ENCODE results near the gene AUTS2. TPM values are rescaled to one million over a fixed set of nuclear protein-coding genes. Genes with fewer than 3 reads are reported as not detected.

AUTS2 gene
- total RNA-seq, 4 donors from 2014 or later: 29.8 to 114 (median 59.4) TPM

GRCh38 chr7:70036695-70037094, 438.4 kb downstream of the AUTS2 start:
- Histone ChIP-seq H3K4me3 (no peak overlapping the region), H3K9me3 (no peaks in the 10 kb centered on the region), H3K36me3 (no peaks in the 10 kb centered on the region), H3K27ac (no peak overlapping the region), H3K4me1 (no peaks in the 10 kb centered on the region), H3K27me3 (no peaks in the 10 kb centered on the region)
- TF ChIP-seq POLR2AphosphoS5 (IDR thresholded peaks at IDR 0.05) (no peak), EP300 (IDR thresholded peaks at IDR 0.05; ENCODE audit: low read depth) (no peak), POLR2A (IDR thresholded peaks at IDR 0.05) (no peak), CTCF (IDR thresholded peaks at IDR 0.05) (no peak)
- WGBS, 2 donors (ENCODE audit: low coverage in 1 of 2): 43 to 45% methylated on average over 1 of the region's 1 CpG
- intact Hi-C loops (cut with DNase I; ENCODE audit: low total_unique reads) (no loop called here), in situ Hi-C loops (cut with MboI; ENCODE audit: low pct_ligation_motif_present in 1 of 4, low pct_unique_long_range_greater_than_20kb in 1 of 4, low sequenced_read_pairs in 3 of 4) (loop anchor here in 1 of 4 donors (25.0 kb wide), 1 partner anchor 651 kb away; no protein-coding TSS in a partner anchor)
- no peak for DNase-seq

GRCh38 chr7:70037171-70037933, 439.1 kb downstream of the AUTS2 start:
- DNase-seq: no peak
- H3K9me3 ChIP-seq: no peaks in the 10 kb centered on the region
- H3K36me3 ChIP-seq: no peaks in the 10 kb centered on the region
- H3K4me3 ChIP-seq: no peak overlapping the region
- TF ChIP-seq CTCF (IDR thresholded peaks at IDR 0.05) (no peak), POLR2AphosphoS5 (IDR thresholded peaks at IDR 0.05) (no peak), EP300 (IDR thresholded peaks at IDR 0.05; ENCODE audit: low read depth) (no peak)
- WGBS, 2 donors (ENCODE audit: low coverage in 1 of 2): 69 to 77% methylated on average over 3 of the region's 3 CpGs
- no peak overlapping the region for H3K27ac ChIP-seq
- in situ Hi-C loops (cut with MboI; ENCODE audit: low pct_ligation_motif_present in 1 of 4, low pct_unique_long_range_greater_than_20kb in 1 of 4, low sequenced_read_pairs in 3 of 4): loop anchor here in 1 of 4 donors (25.0 kb wide), 1 partner anchor 650 kb away; no protein-coding TSS in a partner anchor
- intact Hi-C loops (cut with DNase I; ENCODE audit: low total_unique reads): no loop called here
- no peaks in the 10 kb centered on the region for H3K27me3 ChIP-seq
- peaks cover 0 to 1% (median 0%) of the 10 kb centered on the region in 4 donors for H3K4me1 ChIP-seq

GRCh38 chr7:70040051-70040450, 441.8 kb downstream of the AUTS2 start:
- Histone ChIP-seq H3K27me3 (no peaks in the 10 kb centered on the region), H3K36me3 (no peaks in the 10 kb centered on the region), H3K9me3 (no peaks in the 10 kb centered on the region), H3K4me1 (peaks cover 0 to 17% (median 5%) of the 10 kb centered on the region in 4 donors), H3K4me3 (no peak overlapping the region), H3K27ac (no peak overlapping the region)
- intact Hi-C loops (cut with DNase I; ENCODE audit: low total_unique reads) (loop anchor here (5.0 kb wide), 1 partner anchor 652 kb away; no protein-coding TSS in a partner anchor), in situ Hi-C loops (cut with MboI; ENCODE audit: low pct_ligation_motif_present in 1 of 4, low pct_unique_long_range_greater_than_20kb in 1 of 4, low sequenced_read_pairs in 3 of 4) (loop anchor here in 1 of 4 donors (25.0 kb wide), 1 partner anchor 647 kb away; no protein-coding TSS in a partner anchor)
- TF ChIP-seq POLR2AphosphoS5 (IDR thresholded peaks at IDR 0.05) (no peak), EP300 (IDR thresholded peaks at IDR 0.05; ENCODE audit: low read depth) (no peak), POLR2A (IDR thresholded peaks at IDR 0.05) (no peak), CTCF (IDR thresholded peaks at IDR 0.05) (no peak)
- WGBS, 2 donors (ENCODE audit: low coverage in 1 of 2): 77 to 82% methylated on average over 3 of the region's 3 CpGs
- no peak for DNase-seq

GRCh38 chr7:70040970-70041766, 442.9 kb downstream of the AUTS2 start:
- intact Hi-C loops (cut with DNase I; ENCODE audit: low total_unique reads): loop anchor here (5.0 kb wide), 1 partner anchor 651 kb away; no protein-coding TSS in a partner anchor
- no peak for DNase-seq
- Histone ChIP-seq H3K27ac (no peak overlapping the region), H3K27me3 (no peaks in the 10 kb centered on the region), H3K4me3 (no peak overlapping the region), H3K4me1 (peaks cover 0 to 17% (median 5%) of the 10 kb centered on the region in 4 donors), H3K9me3 (no peaks in the 10 kb centered on the region), H3K36me3 (no peaks in the 10 kb centered on the region)
- in situ Hi-C loops (cut with MboI; ENCODE audit: low pct_ligation_motif_present in 1 of 4, low pct_unique_long_range_greater_than_20kb in 1 of 4, low sequenced_read_pairs in 3 of 4): loop anchor here in 1 of 4 donors (25.0 kb wide), 1 partner anchor 646 kb away; no protein-coding TSS in a partner anchor
- no peak for TF ChIP-seq EP300 (IDR thresholded peaks at IDR 0.05; ENCODE audit: low read depth)
- TF ChIP-seq CTCF (IDR thresholded peaks at IDR 0.05): peak in 2 of 5 experiments; percentile 27 to 31
- no peak for TF ChIP-seq POLR2A (IDR thresholded peaks at IDR 0.05)
